Measurements from ENCODE around the gene CCDC183.
"Not testable (repeated sequence)": the region's sequence is repeated elsewhere in the genome, so short reads cannot be mapped to it uniquely, and the experiment has no call there.

The CCDC183 gene

DNA sequence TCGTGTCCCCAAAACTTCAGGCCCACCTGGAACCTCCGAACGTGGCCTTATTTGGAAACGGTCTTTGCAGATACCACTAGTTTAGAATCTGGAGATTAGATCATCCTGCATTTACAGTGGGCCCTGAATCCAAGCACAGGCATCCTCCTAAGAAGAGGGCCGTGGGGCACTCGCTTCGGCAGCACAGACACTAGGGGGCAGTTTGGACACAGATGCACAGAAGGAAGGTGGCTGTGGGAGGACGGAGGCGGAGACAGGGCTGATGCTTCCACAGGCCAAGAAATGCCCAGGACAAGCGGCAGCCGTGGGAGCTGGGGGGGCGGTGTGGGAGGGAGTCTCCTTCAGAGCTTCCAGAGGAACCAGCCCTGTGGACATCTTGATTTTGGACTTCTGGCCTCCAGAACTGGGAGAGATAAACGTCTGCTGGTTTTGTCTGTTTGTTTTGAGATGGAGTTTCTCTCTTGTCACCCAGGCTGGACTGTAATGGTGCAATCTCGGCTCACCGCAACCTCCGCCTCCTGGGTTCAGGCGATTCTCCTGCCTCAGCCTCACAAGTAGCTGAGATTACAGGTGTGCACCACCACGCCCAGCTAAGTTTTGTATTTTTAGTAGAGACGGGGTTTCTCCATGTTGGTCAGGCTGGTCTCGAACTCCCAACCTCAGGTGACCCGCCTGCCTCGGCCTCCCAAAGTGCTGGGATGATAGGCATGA lies 35.1 kb upstream of the CCDC183 start:
- not testable (repeated sequence) for DNase-seq (ENCODE audit: low read depth)

DNA sequence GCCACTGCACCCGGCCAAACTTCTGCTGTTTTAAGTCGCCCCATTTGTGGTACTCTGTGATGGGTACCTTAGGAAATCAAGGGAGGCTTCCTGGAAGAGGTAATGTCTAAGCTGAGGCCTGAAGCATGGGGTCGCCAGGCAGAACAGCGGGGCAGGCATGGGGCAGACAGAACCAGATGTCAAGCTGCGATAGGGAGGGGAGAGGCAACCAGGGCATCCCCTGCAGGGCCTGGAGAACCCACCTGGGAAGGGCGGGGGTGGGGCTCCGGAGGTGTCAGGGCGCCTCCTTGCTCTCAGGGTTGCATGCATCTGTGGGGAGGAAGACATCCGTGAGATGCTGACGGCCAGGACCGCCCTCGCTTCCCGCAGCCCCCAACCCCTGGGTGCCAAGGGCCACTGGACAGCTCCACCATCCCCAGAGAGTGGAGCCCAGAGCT lies 34.6 kb upstream of the CCDC183 start:
- DNase-seq (ENCODE audit: low read depth): no peak

DNA sequence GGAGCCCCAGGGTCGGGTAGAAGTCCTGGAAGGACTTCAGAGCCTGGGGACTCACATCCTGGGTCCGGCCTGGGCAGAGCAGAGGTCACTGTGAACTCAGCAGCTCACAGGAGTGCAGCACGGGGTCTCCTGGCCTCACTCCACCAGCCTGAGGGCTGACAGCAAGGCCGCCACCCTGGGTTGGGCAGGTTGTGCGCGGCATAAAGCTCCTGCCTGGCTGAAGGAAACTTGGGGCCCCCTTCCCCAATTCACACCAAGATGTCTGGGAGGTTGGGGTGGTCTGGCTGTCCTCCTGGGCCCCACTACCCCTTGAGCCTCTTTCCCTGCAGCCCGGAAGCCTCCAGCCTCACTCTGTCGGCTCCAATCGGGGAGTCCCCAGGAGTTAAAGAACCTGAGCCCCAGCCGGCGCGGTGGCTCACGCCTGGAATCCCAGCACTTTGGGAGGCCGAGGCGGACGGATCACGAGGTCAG lies 33.9 kb upstream of the CCDC183 start:
- DNase-seq (ENCODE audit: low read depth): no peak

DNA sequence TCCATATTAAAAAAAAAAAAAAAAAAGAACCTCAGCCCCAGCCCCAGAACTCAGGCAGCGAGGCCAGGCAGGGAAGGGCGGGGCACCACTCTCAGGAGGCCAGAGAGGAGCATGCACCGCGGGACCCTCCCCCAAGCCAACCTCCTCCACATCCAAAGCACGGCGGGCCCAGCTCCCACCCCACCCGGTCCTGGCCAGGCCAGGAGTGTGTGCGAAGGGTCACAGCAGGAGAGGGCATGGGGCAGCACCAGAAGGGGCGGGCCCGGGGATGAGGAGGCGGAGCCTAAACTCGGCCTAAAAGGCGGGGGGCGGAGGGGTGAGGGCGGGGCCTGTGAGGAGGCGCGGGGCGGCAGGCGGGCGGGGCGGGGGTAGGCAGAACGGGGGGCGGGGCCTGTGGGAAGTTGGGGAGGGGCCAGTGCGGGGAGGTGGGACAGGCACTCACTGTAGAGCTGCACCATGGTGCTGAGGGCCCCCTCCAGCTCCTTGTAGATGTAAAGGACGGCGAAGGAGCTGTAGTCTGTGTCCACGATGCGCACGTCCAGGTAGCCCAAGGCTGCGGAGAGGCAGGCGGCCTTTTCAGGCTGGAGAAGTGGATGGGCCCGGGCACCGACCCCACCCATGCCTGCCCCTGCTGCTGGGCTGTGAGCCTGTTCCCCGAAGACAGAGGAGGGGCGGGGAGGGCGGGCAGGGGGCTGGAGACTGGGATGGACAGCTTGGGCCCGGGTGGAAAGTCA lies 33.1 kb upstream of the CCDC183 start:
- no peak for DNase-seq (ENCODE audit: low read depth)

DNA sequence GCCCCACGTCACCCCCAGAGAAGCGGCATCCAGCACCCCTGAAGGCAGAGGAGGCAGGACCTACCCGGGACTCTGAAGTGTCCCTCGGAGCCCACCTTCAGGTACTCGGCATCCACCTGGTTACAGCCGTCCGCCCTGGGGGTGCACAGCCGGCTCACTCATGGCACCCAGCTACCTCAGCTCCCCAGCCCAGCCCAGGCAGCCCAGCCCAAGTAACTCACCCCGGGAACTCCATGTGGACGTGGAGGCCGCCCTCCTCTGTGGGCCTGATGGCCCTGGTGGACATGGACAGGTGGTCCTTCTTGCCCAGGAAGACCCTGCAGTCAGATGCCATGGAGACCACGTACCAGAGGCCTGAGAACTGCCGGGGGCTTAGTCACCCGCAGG lies 32.5 kb upstream of the CCDC183 start:
- no peak for DNase-seq (ENCODE audit: low read depth)

DNA sequence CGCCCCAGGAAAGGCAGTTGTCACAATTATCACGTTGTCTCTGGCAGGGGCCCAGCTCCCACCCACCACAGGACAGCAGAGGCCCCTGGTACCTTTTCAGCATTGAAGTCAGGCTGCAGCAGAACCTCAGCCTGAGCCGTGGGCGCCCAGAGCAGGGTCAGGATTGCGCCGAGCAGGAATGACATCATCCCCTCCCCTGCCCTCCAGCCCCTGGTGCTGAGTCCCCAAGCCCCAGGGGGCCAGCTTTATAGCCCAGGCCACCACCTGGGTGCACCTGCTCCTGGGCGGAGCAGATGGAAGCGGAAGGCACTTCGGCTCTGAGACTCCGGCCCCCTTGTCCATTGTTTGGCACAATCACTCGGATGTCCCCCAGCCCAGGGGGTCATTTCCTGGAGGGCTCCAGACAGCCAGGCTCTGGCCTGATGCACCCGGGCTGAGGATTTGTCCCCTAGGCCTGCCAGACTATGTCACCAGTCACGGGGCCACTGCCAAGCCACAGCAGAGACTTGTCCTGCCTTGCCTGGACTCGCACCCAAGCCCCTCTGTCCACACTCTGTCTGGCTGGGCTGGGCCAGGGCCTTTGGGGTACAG lies 31.7 kb upstream of the CCDC183 start, which contains the start of gene LCN15:
Gene LCN15, minus strand, starts transcription at position 218 of the 591 bp plus-strand sequence. Its CDS starts 30 bp downstream, at position 188.
- DNase-seq (ENCODE audit: low read depth): no peak

DNA sequence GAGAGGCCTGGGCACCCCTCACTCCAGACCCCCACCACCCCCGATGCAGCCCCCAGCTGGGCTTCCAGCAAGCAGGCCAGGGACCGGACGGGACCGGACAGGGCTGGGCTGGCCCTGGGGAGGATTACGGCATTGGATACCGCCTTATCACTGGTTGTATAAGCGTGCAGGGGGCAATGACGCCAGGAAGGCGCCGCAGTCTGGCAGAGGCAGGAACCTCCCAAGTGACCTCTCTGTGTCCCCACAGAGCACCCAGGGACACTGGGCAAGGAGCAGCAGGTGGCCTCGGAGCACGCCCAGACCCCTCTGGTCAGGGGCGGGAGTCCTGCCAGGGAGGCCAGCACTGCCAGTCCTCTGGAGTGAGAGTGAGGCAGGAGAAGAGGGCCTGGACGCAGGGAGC lies 31.1 kb upstream of the CCDC183 start:
- DNase-seq (ENCODE audit: low read depth): no peak

DNA sequence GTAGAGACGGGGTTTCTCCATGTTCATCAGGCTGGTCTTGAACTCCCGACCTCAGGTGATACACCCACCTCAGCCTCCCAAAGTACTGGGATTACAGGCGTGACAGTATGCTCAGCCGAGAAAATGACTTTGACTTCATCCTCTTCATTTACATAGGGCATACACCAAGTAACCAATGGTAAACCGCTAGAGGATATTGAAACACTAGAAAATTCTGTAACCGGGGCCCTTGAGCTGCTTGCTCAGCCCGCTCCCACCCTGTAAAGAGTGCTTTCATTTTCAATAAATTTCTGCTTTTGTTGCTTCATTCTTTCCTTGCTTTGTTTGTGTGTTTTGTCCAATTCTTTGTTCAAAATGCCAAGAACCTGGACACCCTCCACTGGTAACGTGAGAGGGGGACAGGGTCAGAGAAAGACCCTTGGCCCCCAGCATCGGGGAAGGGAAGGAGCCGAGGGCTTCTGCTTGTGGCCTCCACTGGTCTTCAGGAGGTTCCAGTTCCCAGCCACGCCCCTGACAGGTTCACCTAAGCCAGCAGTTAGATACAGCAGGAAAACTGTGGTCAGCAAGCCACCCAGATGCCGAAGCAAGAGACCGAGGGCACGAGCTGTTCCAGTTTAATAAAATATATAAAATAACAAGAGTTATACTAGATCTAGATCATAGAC lies 30.3 kb upstream of the CCDC183 start:
- not testable (repeated sequence) for DNase-seq (ENCODE audit: low read depth)

DNA sequence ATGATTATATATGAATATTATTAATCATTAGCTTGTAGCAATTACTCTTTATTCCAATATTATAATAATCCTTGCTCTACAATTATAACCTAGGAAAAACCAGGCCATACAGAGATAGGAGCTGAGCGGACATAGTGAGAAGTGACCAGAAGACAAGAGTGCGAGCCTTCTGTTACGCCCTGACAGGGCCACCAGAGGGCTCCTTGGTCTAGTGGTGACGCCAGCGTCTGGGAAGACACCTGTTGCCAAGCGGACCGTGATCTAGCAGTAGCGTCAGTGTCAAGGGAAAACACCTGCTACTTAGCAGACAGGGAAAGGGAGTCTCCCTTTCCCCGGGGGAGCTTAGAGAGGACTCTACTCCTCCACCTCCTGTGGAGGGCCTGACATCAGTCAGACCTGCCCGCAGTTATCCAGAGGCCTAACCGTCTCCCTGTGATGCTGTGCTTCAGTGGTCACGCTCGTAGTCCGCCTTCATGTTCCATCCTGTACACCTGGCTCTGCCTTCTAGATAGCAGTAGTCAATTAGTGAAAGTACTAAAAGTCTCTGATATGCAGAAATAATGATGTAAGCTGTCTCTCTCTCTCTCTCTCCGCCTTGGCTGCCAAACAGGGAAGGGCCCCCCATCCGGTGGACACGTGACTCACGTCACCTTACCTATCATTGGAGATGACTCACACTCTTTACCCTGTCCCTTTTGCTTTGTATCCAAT lies 29.6 kb upstream of the CCDC183 start:
- DNase-seq (ENCODE audit: low read depth): peak; percentile 29

DNA sequence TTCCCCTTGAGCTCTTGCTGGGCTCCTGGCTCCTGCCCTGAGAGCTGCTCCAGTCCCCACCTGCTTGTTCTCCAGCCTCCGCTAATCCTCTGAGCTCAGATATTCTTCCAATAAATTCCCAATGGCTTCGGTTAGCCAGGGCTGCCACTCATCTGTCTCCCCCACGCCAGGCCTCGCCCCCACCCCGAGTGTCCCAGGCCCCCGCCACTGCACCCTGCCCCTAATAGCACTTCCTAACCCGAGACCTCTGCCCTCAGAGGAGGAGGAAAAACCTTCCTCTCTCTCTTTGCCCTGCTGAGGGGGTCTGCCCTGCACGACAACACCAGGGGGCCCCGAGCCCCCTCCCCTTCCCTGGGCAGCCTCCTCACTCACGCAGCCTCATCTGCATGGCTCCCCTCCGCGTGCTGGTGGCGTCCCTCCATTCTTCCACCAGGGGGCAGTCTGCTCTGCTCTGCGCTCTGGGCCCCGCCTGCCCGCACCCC lies 26.4 kb upstream of the CCDC183 start:
- DNase-seq (ENCODE audit: low read depth): peak; percentile 28

DNA sequence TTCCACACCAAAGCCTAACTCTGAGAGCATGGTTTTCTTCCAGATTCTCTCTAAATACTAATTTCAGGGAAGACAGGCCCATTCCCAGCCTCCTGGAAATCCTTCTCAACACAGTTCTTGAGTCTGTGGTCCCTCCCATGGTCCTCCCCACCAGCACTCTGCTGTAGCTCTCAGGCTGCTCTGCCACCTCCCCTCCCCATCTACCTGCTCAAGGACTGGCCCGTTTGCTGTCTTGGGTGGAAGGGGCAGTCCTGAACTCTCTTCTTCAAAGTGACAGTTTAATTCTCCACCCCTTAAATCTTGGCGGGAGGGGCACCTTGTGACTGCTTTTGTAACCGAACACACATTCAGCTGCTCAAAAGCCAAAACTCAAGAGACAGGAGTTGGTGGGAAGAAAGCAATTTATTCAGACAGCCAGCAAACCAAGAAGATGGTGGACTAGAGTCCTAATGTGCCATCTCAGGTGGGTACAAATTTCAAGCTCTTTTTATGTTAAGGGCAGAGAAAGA lies 24.2 kb upstream of the CCDC183 start:
- DNase-seq (ENCODE audit: low read depth): no peak

DNA sequence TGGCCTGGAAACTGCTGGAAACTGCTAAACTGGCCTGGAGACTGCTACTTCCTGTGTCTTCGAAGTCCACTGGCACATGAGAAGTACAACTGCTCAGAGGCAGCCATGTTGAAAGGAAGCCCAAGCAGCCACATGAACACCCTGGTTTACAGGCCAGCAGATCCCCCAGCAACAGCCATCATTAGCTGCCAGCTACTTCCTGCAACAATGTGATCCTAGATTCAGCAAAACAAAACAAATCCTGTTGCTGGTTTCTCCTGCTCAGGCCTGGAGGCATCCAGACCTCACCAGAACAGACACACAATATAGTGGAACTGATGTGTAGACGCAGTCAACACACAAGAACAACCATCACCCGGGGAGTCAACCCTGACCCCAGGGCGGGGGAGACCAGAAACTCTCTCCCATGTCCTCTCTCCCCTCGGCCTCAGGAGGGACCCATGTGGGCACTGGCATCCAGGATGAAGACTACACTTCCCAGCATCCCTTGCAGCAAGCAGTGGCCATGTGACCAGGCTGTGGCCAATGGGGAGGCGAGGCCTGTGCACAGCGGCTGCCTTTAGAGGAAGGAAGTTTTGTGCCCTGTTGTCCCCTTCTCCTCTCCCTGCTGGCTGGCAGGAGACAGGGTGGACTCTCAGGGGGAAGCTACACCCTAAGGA lies 22.6 kb upstream of the CCDC183 start:
- no peak for DNase-seq (ENCODE audit: low read depth)

DNA sequence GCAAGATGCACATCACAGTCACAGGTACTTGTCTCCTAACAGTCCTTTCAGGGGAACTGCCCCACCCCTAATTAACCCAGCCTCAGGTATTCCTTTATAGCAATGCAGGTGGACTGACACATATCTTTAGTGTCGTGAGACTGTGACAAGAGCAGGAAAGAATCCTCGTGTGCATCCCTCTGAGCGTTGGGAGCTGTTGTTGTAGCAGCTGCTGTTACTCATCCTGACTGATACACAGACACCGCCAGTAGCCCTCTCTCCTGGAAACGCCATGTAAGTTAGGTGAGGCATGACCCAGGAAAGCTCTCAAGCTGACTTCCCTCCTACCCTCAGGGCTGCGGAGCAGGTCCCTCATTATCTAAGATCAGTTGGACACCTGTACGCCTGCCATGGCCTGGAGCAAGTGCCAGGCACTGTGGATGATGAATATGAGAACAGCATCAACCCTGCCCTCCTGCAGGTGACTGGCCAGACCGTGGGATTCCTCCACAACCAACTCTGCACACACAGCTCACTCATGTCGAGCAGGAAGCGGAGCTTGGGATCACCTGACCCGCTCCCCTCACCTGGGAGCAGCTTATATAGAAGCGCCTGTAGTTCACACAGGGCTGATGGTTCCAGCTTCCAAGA lies 21.6 kb upstream of the CCDC183 start:
- no peak for DNase-seq (ENCODE audit: low read depth)

DNA sequence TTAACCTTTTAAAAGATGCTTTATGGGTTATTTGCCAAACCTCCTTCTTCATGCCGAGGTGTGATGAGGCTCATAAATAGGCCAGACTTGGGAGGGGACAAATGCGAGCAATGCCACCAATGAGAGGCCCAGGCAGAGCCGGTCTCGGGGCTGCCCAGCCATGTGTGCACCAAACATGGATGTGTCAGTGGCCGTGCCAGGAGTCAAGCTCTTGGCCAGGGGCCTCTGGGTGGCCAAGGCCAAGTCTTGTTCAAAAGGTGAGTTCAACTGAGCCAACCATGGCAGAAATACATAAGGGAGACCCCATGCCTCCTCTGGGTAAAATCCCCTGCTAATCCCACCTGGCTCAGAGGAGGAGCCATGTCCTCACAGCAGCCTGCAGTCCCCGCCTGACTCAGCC lies 20.9 kb upstream of the CCDC183 start:
- DNase-seq (ENCODE audit: low read depth): no peak

DNA sequence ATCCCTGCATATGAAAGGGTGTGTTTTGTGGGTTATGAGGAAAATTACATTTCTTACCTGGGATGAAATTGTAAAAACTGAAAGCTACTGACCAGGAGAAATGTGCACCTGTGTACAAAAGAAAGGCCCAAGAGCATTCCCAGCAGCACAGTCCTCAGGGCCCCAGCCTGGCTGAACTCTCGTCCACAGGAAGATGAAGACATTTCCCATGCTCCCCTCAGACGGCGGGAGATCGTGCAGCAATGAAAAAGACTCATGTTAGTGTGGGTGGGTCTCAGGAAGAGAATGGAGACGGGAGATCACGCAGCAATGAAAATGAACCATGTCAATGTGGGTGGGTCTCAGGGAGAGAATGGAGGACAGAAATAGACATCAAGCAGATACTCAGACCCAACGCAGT lies 19.2 kb upstream of the CCDC183 start:
- no peak for DNase-seq (ENCODE audit: low read depth)

DNA sequence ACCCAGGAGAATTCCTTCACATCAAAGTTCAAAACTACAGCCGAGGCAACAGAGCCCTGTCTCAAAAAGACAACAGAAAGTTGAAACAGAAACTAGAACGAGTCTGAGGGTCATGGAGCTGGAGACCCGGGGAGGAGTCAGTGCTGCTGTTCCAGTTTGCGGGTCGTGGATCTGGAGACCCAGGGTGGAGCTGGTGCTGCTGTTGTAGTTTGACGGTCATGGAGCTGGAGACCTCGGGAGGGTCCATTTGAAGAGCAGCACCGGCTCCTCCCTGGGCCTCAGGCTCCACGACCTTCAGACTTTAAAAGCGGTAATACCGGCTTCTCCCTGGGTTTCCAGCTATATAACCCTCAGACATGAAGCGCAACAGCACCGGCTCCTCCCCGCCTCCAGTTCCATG lies 18.8 kb upstream of the CCDC183 start:
- no peak for DNase-seq (ENCODE audit: low read depth)

DNA sequence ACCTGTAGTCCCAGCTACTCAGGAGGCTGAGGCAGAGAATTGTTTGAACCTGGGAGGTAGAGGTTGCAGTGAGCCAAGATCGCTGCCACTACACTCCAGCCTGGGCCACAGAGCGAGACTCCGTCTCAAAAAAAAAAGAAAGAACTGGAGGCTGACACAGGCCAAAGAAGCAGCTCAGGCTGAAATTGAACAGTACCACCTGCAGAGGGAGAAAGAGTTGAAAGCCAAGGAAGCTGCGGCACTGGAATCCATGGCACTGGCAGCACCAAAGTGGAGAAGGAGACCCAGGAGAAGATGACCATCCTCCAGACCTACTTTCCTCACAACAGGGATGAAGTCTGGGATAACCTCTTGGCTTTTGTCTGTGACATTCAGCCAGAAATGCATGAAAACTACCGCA lies 16.3 kb upstream of the CCDC183 start:
- DNase-seq (ENCODE audit: low read depth): no peak

DNA sequence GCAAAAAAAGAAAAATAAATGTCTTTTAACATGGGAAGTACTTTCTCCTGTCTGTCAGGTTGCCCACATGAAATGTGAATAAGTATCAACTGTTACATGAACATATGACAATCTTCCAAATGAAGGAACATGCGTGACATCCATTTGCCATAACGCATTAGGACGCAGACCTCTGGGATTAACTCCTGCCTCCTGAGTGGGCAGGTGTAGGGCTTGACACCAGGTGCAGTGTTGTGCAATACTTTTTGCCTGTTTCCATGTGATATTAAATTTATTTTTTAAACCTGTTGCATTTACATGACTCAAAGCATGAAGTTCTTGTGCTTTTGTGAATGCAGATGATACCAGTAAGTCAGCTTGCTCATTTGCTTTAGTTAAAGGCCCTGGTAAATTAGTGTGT lies 13.7 kb upstream of the CCDC183 start:
- DNase-seq (ENCODE audit: low read depth): no peak

DNA sequence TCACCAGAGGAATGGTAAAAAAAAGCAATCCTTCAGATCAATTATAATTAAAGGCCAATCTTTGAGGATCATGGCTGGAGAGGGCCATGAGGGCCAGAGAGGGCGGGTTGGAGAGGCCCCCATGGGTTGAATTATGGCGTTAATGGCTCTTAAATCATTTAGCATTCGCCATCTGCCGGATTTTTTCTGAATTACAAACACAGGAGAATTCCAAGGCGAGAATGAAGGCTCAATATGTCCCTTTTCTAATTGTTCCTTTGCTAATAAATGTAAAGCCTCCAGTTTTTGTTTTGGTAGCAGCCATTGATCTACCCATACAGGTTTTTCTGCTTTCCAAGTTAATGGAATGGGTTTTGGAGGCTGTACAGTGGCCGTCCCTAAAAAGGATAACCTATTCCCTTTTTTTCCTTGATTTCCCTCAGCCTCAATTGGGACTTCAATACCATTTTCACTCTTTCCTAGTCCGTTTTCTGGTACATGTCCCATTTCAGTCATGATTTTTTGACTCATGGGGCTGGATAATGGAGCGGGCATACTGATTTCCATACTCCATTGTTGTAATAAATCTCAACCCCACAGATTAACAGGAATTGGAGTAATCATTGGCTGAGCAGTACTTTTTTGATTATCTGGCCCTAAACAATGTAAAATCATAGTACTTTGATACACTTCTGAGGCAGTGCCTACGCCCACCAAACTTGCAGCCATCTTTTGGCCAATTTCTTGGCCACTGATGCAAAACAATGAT lies 11.7 kb upstream of the CCDC183 start:
- DNase-seq (ENCODE audit: low read depth): no peak

DNA sequence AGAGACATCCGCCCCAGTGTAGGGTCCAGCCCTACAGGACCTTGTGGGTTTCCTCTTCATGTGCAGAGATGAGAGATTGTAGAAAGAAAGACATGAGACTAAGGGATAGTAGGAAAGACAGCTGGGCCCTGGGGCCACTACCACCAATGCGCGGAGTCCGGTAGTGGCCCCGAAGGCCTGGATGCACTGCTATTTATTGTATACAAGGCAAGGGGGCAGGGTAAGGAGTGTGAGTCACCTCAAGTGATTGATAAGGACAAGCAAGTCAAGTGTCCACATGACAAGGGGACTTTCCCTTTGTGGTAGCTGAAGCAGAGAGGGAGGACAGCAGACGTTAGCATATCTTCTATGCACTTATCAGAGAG lies 11.2 kb upstream of the CCDC183 start:
- no peak for DNase-seq (ENCODE audit: low read depth)
